HG03196 (cell line): ENCODE measurements around the gene SYT7.

Experiments
- ATAC-seq: cut with Tn5 transposase; IDR thresholded peaks from one replicate; pipeline ENCODE4 v1.9.1; 2021; ENCODE audit not compliant: unreplicated experiment

SYT7 gene

DNA sequence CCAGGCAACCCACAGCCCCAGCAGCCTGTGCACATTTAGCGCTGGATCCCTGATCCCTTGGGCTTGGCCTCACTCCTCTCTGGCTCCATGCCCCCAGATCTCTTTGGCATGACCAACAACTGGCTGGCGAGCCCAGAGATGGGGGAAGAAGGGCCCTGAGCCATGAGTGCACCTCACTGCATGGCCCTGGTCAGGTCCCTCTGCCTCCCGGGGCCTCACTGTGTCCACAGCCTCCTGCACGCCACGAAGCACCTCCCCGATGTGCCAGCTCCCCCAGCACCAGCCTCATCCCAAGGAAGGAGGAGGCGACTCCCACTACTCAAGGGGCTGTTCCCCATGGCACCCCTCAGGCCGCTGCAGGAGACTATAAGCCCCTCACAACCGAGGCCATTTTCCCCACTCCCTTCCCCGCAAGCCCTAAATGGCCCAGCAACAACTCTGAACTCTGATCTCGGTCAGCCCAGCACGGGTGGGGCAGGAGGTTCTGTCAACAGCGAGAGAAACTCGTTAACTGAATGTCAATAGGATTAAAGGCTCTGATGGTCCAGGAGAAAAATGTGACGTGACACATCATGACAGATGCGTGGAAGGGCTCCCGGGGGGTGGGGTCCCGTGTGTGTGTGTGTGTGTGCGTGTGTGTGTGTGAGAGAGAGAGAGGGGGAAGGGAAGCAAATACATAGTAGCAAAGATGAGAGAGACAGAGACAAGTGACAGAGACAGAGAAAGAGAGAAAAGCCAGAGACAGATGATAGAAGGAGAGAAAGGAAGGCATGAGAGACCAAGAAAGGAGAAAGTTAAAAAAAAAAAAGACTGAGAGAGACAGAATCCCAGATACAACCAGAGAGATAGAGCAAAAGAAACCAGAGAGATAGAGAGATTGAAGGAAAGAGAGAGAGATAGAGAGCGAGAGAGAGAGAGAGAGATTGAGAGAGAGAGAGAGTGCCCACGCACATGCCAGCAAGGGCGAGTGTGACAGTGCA, 28.4 kb upstream of the SYT7 start:
- ATAC-seq, result no peak

DNA sequence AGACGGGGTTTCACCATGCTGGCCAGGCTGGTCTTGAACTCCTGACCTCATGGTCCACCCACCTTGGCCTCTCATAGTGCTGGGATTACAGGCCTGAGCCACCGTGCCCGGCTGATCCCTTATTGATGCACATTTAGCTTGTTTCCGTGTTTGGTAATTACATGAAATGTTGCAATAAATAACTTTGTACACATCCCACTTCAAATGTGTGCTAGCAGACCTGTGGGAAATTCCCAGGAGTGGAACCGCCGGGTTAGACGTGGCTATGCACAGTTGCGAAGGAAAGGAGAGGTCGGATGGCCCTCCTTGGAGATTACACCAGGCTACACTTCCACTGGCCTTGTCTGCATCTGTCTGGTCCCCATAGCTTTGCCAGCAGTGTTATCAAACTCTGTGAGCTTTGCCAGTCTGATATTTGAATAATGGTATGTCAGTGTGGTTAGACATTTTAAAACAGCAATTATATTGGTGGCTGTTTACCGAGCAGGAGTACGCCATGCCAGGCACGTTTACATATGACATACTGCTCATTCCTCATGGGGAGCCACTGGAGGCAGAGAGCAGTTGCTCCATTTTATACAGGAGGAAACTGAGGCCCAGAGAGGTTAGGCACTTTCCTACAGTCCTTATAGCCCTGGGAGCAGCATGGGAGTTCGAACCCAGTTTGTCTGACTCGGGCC, 27.2 kb upstream of the SYT7 start:
- ATAC-seq, result no peak

DNA sequence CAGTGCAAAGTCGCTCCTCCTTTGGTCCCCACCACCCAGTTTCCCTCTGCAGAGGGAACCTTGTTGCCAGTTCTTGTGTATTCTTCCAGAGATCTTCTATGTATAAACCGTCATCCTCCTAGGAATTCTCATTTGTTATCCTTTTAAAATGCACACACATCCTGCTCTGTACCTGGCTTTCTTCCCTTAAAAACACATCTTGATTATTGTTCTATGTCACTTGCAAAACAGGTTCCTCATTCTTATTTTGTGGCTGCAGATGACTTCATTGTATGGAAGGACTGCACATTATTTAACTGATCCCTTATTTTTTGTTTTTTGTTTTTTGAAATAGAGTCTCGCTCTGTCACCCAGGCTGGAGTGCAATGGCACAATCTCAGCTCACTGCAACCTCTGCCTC, 26.6 kb upstream of the SYT7 start:
- no peak for ATAC-seq

DNA sequence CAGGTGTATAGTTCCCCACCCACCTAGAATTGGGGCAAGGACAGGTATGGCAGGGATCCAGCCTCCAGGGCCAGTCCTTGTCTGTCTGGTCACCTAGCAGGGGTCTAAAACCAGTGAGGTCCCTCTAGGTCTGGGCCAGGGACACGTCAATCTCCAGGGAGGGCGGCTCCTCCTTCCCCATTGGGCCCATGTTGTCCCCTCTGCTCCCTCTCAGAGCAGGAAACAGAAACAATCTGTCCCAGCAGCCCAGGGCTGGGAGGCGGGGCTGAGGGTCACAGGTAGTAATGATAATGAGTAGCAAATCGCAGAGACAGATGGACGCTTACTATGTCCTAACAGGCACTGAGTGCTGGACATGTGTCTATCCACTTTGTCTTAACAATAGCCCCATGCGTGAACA, 22.8 kb upstream of the SYT7 start:
- no peak for ATAC-seq

DNA sequence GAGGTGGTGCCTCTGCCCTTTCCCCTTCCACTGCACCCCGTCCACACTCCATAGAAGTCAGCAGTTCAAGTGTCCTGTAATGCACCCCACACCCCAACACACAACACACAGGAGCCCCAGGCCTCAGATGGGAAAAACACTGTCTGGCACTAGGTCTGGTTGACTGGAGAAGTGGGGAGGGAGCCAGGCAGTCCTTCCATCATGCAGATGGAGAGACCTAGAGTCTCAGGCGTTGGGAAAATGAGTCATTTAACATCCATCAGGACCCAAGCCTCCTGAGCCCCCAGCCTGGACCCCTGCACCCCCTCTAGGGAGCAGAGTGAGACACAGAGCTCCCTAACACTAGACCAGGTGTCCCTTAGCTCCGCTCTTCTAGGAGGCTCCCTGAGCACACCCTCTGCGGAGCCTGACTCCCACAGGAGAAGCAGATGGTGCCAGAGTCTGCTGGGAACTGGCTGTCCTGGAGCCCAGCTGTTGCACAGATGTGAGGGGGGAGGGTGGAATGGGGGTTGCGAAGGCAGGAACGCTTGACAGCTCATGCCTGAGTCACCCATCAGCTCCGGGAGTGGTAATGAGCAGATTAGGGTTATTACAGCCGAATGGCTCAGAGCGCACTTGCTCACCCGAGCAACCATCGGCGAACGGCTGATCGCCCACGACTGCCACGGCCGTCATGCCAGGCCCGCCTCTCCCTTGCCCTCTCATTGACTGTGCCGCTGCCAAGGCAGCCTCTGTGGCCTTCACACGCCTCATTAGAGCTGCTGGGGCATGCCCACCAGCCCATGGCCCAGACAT, 22.1 kb upstream of the SYT7 start:
- no peak for ATAC-seq

DNA sequence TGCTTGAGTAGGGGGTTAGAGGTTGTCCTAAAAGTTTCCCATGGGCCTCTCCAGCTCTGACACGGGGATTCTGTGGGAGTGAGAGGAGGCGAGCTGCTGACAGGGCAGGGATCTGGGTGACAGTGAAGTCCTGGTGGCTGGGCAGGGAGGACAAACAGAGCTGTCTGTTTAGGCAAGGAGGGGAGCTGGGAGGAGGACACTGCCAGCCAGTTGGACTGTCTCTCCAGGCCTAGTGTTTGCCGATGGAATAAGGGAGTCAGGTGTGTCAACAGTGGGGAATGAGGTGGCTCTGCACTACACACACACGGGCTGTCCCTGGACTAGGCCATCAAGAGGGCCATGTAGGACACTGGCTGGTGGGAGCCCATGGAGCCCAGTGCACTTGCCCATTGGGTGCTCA, 20.6 kb upstream of the SYT7 start:
- no peak for ATAC-seq

DNA sequence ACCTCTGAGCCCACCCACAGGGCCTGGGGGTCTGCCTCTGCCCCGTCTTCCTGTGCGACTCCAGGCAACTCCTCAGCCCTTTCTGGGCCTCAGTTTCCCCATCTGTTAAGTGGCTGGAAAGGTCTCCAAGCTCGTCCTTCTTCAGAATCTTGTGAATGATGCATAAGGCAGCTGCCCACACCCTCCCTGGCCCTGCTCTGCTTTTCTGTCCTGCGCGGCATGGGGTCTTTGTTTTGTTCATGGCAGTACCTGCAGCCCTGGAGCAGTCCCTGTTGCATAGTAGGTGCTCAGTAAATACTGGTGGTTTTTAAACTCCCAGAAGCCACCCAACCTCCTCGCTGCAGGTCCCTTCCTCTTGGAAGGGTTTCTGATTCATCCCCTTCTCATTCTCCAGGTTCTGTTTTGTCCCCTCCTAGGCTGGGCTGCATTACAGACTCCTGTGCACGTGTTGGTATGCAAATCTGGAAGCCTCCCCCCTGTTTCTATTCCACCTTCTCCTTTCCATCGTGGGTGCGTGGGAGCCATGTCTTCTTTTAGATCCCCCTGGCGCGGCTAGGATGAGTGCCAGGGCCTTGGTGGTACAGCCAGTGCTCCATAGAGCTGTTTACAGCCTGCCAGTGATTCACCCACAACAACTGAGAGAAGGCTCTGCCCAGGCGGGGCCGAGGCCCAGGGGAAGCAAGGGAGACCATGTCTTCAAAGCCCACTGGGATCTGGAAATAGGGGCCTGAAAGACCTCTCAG, 19.3 kb upstream of the SYT7 start:
- no peak for ATAC-seq

DNA sequence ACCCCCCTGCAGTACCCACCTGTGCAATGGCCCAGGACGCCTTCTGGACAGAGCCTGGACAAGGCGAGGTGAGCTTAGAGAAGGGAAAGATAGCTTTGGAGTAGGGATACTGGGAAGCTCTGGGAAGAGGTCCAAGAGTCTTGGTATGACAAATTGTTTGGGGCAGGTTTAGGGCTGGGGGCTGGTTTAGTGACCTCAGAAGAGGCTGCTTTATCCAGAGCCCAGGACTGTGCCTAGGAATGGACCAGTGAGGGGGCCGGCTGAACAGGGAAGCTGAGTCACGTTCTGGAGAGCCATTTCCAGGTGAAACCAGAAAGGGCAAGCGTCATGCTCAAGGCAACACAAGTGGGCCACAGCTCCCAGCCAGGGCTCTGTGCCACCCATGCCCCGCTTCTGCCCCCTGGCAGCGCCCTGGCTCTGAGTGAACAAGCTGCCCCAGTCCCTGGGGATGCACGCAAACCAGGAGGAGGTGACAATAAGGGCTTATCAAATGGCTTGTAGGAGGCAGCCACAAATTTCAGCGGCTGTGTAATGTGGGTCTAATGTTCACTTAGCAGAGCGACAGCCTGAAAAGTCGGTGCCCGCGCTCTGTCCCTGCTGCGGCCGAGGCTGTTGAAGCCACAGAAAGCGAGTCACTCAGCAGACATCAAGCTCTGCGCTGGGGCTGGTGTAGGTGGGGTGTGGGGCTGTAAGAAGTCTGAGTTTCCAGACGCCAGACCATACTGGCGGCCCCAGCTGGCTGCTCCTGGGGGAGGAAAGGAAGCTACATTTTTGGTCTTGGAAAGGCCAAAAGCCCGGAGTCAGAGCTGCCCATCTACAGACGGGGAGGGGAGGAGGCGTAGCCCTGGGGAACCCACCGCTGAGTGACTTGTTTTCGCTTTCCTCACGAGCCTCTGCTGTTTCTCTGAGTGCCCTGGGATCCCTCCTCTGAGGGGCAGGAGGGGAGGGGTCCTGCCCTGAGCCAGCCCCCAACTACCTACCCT, 18.3 kb upstream of the SYT7 start:
- ATAC-seq, result no peak

DNA sequence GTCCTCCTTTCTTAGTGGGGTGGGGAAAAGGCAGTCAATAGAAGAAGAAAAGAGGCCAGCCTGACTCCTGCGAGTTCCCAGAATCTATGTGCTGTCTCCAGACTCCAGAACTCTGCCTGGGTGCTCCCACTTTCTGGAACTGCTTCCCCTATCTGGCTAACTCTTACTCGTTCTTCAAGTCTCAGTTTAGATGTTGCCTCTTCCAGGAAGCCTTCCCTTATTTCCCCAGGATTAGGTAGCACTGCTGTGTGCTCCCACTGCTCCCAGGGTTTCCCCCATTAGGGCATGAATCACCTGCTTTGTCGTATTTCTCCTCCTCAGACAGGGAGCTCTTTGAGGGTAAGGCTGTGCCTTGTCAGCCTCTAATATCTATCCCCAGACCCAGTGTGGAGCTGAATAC, 17.5 kb upstream of the SYT7 start:
- ATAC-seq, result no peak

DNA sequence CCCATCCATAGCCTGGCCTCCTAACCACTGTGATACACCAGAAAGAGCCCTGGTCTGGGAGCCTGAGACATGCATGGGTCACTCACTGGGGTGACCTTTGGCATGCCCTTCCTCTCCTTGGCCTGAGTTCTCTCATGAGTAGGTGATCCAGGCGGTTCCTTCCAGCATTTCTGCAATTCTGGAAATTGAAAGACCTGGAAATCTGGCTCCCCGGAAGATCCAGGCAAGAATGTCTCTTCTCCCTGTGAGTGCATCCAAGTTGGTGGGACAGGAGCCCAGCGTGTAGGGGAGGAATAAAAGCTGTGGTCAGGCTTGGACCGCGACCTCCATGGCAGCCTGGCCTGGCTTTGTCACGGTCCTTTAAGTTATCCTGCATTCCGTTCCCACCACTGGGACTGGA, 16.1 kb upstream of the SYT7 start:
- no peak for ATAC-seq

DNA sequence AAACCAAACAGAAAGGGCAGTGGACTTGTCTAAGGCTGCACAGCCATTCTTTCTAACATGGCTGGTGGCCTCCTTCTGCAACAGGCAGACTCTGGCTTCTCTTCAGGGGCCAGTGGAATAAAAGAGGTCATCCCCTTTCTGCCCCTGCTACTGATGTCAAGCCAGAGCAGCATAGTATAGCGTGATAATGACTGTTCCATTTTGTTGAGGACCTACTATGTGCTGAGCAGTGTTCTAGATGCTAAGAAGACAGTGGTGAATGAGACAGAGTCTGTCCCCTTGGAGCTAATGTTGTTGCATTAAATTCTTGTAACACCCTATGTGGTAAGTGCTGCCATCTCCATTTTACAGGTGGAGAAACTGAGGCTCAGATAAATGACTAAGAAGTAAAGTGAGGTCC, 15.7 kb upstream of the SYT7 start:
- no peak for ATAC-seq

DNA sequence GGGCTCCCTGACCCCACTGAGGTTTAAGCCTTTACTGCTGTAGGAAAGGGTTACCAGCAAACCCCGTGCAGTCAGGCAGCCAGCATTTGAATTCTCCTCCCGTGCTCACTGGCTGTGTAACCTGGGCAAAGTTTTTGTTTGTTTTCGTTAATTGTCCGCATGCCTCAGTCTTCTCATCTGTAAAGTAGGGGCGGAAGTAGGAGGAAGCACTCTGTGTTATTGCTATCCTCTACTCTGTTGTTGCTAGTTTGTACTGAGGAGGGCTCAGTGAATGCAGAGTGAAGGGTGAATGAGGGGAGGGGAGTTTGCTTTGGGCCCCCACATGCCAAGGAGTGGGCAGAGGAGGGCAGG, 14.0 kb upstream of the SYT7 start:
- no peak for ATAC-seq

DNA sequence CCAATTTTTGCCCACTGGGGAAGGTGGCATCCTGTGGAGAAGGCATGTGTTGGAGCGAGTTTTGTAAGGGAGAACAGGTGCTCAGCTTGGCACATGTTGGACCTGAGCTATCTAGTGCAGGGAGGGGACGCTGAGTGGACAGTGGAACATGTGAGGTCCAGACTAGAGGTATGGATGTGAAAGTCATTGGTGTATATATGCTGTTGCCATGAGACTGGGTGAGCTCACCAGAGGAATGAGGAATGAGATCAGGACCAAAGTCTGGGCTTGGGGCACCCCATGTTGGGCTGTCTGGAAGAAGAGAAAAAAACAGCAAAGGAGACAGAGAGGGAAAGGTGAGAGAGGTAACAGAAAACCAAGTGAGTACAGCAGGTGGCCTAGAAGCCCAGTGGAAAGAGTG, 12.3 kb upstream of the SYT7 start:
- ATAC-seq, result no peak

DNA sequence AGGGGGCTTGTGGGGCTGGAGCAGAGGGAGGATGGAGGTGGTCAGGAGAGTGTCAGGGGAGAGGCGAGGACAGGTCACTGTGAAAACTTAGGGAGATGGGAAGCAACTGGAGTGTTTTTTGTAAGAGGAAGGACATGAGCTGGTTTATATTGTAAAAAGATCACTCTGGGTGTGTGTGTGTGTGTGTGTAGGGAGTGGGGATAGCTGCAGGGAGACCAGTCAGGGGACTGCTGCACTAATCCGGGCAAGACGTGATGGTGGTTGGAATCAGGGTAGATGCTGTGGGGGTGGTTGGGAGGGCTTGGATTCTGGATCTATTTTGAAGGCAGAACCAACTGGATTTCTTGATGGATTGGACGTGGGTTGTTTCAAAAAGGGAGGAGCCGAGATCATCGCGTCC, 11.3 kb upstream of the SYT7 start:
- no peak for ATAC-seq

DNA sequence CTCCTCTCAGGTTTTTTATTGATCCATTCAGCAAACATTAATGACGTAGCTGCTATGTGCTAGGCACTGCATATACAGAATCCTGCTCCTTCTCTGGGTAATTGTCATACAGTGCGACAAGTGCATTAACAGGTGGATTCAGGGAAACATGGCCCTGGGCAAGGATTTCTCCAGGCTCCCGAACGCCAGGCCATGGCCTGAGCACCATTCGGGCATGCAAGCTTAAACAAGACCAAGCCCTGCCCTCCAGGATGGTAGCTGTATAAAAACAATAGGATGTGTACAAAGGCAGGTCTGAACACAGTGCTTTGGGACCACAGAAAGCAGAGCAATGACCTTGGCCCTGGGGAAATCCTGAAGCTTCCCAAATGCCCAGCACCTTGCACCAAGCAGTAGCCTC, 9.1 kb upstream of the SYT7 start:
- no peak for ATAC-seq

DNA sequence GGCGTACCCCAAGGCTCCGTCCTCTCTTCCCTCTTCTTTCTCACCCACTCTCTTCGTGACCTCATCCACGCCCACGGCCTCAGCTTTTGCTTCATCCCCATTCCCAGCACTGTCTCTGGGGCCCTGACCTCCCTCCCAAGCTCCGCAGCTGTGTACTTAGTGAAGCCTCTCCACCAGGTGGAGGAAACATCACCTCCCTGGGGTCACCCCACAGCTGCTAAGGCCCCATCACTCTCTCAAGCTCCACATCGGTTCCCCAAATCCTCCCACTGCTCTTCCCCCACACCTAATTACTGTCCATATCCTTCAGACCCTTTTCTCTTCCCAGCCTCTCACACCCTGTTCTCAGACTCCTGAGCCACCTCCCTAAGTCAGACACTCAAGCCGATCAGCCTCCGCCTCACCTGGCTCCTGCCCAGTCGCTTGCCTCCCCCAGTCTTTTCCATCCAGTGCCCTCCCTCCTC, 7.9 kb upstream of the SYT7 start:
- ATAC-seq, result no peak

DNA sequence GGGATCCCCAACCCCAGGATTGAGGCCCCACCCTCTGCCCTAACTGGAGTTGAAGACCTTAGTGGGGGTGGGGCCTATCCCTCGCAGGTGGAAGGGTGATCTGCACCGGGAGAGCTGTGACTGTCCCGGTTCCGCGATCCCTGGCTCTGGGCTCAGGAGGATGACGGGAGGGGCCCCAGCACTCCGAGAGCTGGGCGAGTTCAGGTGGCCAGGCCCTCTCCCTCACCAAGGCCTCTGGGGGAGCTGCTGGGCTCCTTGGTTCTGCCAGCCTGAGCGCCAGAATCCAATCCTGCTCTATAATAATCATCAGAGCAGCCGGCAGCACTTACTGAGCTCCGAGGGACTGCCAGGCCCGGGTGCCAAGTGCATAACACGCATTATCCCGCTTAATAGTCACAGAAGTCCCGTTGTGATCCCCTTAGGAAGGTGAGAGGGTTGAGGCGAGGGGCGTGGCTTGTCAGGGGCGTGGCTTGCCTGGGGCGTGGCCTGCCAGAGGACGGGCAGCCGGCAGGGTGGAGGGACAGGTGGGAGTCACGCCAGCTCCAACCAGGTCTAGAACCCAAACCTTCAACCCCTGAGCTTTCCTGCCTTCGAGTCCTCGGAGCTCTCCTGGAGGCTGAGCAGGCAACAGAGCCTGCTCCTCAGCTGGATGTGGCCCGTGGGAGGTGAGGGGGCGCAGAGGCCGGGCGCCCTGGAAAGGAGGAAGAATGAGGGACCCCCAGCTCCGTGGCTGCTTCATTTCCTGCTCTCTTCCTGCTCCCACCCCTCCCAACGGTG, 7.3 kb upstream of the SYT7 start:
- ATAC-seq, result no peak

DNA sequence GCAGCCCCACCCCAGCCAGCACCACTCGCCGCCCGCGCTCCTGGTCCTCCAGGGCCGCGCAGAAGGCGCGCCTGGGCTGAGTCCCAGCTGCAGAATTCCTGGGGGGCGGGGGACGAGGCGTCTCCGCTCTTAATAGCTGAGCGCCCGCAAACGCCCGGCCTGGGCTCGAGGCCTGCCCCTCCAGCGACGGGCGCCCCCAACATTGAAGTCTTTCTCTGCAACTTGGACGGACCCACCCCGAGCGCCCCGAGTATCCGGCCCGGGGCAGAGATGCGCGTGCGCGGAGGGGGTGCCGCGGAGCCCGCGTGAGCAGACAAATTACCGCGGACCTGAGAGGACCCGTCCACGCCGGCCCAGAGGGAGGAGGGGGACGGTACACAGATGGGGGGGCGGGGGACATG, 6.7 kb upstream of the SYT7 start:
- ATAC-seq, result no peak
